Measurements from ENCODE around the gene KDM2B. TPM values are rescaled to one million over a fixed set of nuclear protein-coding genes. Genes with fewer than 3 reads are reported as not detected.

Gene KDM2B
- total RNA-seq, 1 donor from 2014 or later, result 36.8 TPM

DNA sequence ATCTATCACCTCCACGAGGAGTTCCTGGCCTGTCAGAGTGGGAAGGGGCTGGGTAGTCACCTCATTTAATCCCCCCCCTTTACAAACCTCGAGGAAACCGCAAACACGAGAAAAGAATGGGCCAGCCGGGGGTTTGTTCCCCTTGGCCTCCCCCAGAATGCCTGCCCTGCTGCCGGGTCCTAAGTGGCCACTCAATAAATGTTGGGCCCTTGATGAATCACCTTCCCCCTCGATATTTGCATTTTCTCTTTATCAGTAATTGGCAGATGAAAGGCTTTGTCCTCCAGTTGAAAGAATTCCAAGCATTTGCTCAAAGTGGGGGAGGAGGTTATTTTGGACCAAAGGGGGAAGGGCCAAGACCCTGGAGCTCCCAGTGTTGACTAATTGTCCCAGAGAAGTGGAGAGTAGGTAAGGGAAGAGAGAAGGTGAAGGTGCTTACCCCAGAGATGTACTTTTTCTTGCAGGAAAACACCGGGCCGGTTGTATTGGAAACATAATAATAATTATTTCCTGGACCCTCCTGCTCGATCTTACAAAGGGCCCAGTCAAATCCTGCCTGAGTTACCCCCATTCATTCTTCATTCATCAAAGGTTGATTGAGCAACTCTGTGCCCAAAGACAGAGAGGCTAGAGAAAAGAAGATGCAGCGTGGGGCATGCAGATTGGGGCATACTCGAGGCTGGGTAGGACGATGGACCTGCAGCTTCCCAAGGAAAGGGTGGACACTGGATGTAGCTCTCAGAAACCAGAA lies 1.9 kb upstream of the KDM2B start:
- Histone ChIP-seq H3K9me3 (no peaks in the 10 kb centered on the region), H3K27me3 (ENCODE audit: low read depth) (no peaks in the 10 kb centered on the region), H3K4me3 (no peak overlapping the region), H3K4me1 (peaks cover 34% of the 10 kb centered on the region), H3K36me3 (no peaks in the 10 kb centered on the region), H3K27ac (peak overlapping the region; percentile 84)
- TF ChIP-seq, protein P1, sequence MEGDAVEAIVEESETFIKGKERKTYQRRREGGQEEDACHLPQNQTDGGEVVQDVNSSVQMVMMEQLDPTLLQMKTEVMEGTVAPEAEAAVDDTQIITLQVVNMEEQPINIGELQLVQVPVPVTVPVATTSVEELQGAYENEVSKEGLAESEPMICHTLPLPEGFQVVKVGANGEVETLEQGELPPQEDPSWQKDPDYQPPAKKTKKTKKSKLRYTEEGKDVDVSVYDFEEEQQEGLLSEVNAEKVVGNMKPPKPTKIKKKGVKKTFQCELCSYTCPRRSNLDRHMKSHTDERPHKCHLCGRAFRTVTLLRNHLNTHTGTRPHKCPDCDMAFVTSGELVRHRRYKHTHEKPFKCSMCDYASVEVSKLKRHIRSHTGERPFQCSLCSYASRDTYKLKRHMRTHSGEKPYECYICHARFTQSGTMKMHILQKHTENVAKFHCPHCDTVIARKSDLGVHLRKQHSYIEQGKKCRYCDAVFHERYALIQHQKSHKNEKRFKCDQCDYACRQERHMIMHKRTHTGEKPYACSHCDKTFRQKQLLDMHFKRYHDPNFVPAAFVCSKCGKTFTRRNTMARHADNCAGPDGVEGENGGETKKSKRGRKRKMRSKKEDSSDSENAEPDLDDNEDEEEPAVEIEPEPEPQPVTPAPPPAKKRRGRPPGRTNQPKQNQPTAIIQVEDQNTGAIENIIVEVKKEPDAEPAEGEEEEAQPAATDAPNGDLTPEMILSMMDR (IDR thresholded peaks at IDR 0.05), result no peak
- intact Hi-C loops (cut with DNase I), result no loop called here
- peak in 1 of 2 donors; percentile 38 for ATAC-seq
- no peak for DNase-seq

DNA sequence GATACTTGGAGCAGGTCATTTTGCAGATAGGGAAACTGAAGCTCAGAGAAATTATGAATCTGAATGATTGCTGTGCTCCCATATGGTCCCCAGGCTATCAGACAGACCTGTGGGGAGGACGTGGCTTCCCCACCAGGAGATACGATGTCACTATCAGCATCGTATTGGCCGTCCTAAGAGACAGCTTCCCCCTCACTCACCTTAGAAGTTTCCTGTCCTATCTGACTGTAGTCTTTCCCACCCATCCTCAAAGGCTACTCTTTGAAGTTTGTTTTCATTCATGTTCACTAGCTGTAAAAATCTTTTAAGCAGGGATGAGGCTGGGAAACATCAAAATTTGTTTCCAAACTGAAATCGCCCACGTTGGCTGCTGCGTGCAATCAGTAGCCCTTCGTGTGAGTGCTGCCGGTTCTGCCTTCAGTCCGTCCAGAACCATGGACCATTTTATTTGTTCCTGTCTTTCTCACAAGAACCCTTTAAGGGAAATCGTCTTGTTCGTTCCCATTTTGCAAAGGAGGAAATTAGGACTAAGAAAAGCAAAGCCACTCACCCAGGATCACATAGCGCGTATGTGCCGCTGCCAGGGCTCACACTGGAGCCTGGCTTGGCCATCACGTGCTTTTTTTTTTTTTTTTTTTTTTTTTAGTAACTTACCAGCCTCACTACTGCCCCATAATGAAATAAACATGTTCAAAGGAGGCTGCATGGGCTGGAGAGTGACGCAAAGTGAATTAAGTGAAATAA lies 1.0 kb upstream of the KDM2B start:
- peak overlapping the region; percentile 75 for H3K4me3 ChIP-seq

GRCh38 chr12:121579981-121580868 lies 598 bp downstream of the KDM2B start:
- intact Hi-C loops (cut with DNase I), result no loop called here
- H3K27ac ChIP-seq, result peak overlapping the region; percentile 84

More for the DNA sequence above, 1.0 kb upstream of the KDM2B start:
- H3K4me1 ChIP-seq, result peaks cover 43% of the 10 kb centered on the region
- H3K9me3 ChIP-seq, result no peaks in the 10 kb centered on the region
- TF ChIP-seq, protein P1 (IDR thresholded peaks at IDR 0.05), result no peak
- intact Hi-C loops (cut with DNase I), result no loop called here
- no peaks in the 10 kb centered on the region for H3K36me3 ChIP-seq
- no peaks in the 10 kb centered on the region for H3K27me3 ChIP-seq (ENCODE audit: low read depth)
- peak overlapping the region; percentile 84 for H3K27ac ChIP-seq
- no peak for DNase-seq
- ATAC-seq, result peak; percentile 8 to 26

DNA sequence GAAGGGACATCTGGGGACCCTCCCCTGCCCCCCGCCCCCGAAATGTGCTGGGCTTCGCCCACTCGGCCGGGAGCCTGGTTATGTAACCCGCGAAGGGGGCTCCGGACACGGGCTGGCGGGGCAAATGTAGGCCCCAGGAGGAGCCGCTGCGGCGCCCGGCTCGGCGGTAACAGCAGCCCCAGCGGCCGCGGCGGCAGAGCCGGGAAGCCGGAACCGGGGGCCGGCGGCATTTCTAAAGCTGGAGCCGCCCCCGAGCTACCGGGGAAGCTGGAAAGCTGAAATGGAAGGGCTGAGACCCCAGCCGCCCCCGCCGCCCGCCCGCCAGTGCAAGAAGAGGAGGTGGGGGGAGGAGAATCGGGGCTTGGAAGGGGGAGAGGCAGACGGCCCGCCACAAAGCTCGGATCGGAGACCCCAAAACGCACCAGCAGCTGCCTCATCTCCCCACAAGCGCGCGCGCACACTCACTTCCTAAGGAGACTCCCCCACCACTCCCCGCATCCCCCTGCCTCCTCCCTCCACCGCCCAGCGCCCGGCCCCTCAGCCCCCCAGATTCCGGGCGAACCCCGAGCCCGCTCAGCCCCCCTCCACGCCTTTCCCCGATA lies 1.5 kb downstream of the KDM2B start:
- ATAC-seq (peak; percentile 46 to 54), DNase-seq (peak; percentile 61)
- Histone ChIP-seq H3K9me3 (no peaks in the 10 kb centered on the region), H3K27me3 (ENCODE audit: low read depth) (no peaks in the 10 kb centered on the region), H3K27ac (peak overlapping the region; percentile 84), H3K4me1 (peaks cover 46% of the 10 kb centered on the region), H3K36me3 (peaks cover 13% of the 10 kb centered on the region), H3K4me3 (peak overlapping the region; percentile 75)
- intact Hi-C loops (cut with DNase I), result no loop called here
- TF ChIP-seq, protein P1 (IDR thresholded peaks at IDR 0.05), result no peak

More at GRCh38 chr12:121579981-121580868, 598 bp downstream of the KDM2B start:
- Histone ChIP-seq H3K27me3 (ENCODE audit: low read depth) (no peaks in the 10 kb centered on the region), H3K4me3 (peak overlapping the region; percentile 75), H3K4me1 (peaks cover 46% of the 10 kb centered on the region), H3K9me3 (no peaks in the 10 kb centered on the region), H3K36me3 (peaks cover 4% of the 10 kb centered on the region)
- peak; percentile 63 to 70 for ATAC-seq
- TF ChIP-seq, protein P1 (IDR thresholded peaks at IDR 0.05), result no peak
- peak; percentile 83 for DNase-seq

All from lower lobe of right lung (tissue), 2 donors.